Left hindlimb (tissue), 1 donor: Measurements from ENCODE around the gene BLID.

ENCODE experiments used
- DNase-seq: peaks from one replicate; pipeline ENCODE4 v3.0.0-alpha.2; 2018

The BLID gene

GRCh38 chr11:122103726-122104125 lies 12.3 kb downstream of the BLID start:
- no peak for DNase-seq

GRCh38 chr11:122103321-122103720 lies 12.7 kb downstream of the BLID start:
- DNase-seq, result no peak

GRCh38 chr11:122102426-122102825 lies 13.6 kb downstream of the BLID start:
- DNase-seq, result no peak

GRCh38 chr11:122101625-122102291 lies 14.3 kb downstream of the BLID start:
- DNase-seq, result peak; percentile 92

GRCh38 chr11:122100756-122101080 lies 15.3 kb downstream of the BLID start:
- peak; percentile 82 for DNase-seq

GRCh38 chr11:122100037-122100755 lies 15.8 kb downstream of the BLID start:
- peak; percentile 92 for DNase-seq

GRCh38 chr11:122099374-122100036 lies 16.5 kb downstream of the BLID start:
- peak; percentile 55 for DNase-seq

GRCh38 chr11:122098261-122098980 lies 17.6 kb downstream of the BLID start:
- no peak for DNase-seq

GRCh38 chr11:122097419-122098001 lies 18.5 kb downstream of the BLID start:
- peak; percentile 61 for DNase-seq

GRCh38 chr11:122096272-122097112 lies 19.5 kb downstream of the BLID start:
- no peak for DNase-seq

- DNase-seq, result no peak
Measured at GRCh38 chr11:122095681-122096262, 20.2 kb downstream of the BLID start.

- DNase-seq, result no peak
Measured at GRCh38 chr11:122094836-122095235, 21.2 kb downstream of the BLID start.

GRCh38 chr11:122093731-122094275 lies 22.2 kb downstream of the BLID start:
- no peak for DNase-seq

GRCh38 chr11:122091835-122092234 lies 24.2 kb downstream of the BLID start:
- DNase-seq, result no peak

GRCh38 chr11:122089111-122089510 lies 26.9 kb downstream of the BLID start:
- no peak for DNase-seq

- DNase-seq, result no peak
Measured at GRCh38 chr11:122085712-122086111, 30.3 kb downstream of the BLID start.

GRCh38 chr11:122085264-122085663 lies 30.8 kb downstream of the BLID start:
- no peak for DNase-seq

GRCh38 chr11:122082205-122082604 lies 33.8 kb downstream of the BLID start:
- no peak for DNase-seq

GRCh38 chr11:122081073-122081472 lies 34.9 kb downstream of the BLID start:
- no peak for DNase-seq

- no peak for DNase-seq
Measured at GRCh38 chr11:122077459-122077858, 38.6 kb downstream of the BLID start.

- DNase-seq, result no peak
Measured at GRCh38 chr11:122076512-122077120, 39.4 kb downstream of the BLID start.
